Fibroblast of skin of right quadriceps (primary cell): ENCODE results near the gene MYO5B.
"Not testable (repeated sequence)": the region's sequence is repeated elsewhere in the genome, so short reads cannot be mapped to it uniquely, and the experiment has no call there.

Experiments
- DNase-seq: peaks from one replicate; pipeline ENCODE4 v3.0.0-alpha.2; 2013

The MYO5B gene

GRCh38 chr18:49814147-49814499 is 380.8 kb downstream of the MYO5B start:
- peak; percentile 48 for DNase-seq

- DNase-seq, result peak; percentile 90
Measured at GRCh38 chr18:49813319-49814146, 381.4 kb downstream of the MYO5B start, which contains the start of gene ACAA2. Gene ACAA2, minus strand, starts transcription at chr18:49813533. Its CDS starts 49 bp downstream, at chr18:49813484.

- DNase-seq, result no peak
Measured at GRCh38 chr18:49813069-49813318, 382.0 kb downstream of the MYO5B start.

- DNase-seq, result peak; percentile 33
Measured at GRCh38 chr18:49812286-49813068, 382.5 kb downstream of the MYO5B start.

GRCh38 chr18:49811151-49811938 is 383.6 kb downstream of the MYO5B start:
- no peak for DNase-seq

GRCh38 chr18:49808553-49809191 is 386.3 kb downstream of the MYO5B start:
- not testable (repeated sequence) for DNase-seq

GRCh38 chr18:49804096-49804495 is 390.9 kb downstream of the MYO5B start:
- DNase-seq, result no peak

GRCh38 chr18:49802623-49803022 is 392.3 kb downstream of the MYO5B start:
- DNase-seq, result no peak

GRCh38 chr18:49800491-49800890 is 394.5 kb downstream of the MYO5B start:
- not testable (repeated sequence) for DNase-seq

- not testable (repeated sequence) for DNase-seq
Measured at GRCh38 chr18:49799806-49800205, 395.1 kb downstream of the MYO5B start.

GRCh38 chr18:49798001-49798400 is 396.9 kb downstream of the MYO5B start:
- DNase-seq, result no peak

GRCh38 chr18:49795612-49796552 is 399.1 kb downstream of the MYO5B start:
- no peak for DNase-seq

GRCh38 chr18:49794743-49795142 is 400.2 kb downstream of the MYO5B start:
- DNase-seq, result no peak

GRCh38 chr18:49789560-49790134 is 405.3 kb downstream of the MYO5B start:
- not testable (repeated sequence) for DNase-seq

- DNase-seq, result no peak
Measured at GRCh38 chr18:49788327-49788898, 406.5 kb downstream of the MYO5B start.

- DNase-seq, result no peak
Measured at GRCh38 chr18:49786019-49786720, 408.8 kb downstream of the MYO5B start.

- DNase-seq, result peak; percentile 18
Measured at GRCh38 chr18:49784427-49785185, 410.3 kb downstream of the MYO5B start.

GRCh38 chr18:49783631-49784030 is 411.3 kb downstream of the MYO5B start:
- not testable (repeated sequence) for DNase-seq

GRCh38 chr18:49778826-49779465 is 416.0 kb downstream of the MYO5B start:
- DNase-seq, result peak; percentile 23
